DMS 273 (cell line): ENCODE results near the gene MORN5.

ENCODE experiments used
- DNase-seq: peaks from one replicate; lab custom pipeline; 2025; ENCODE audit not compliant: unreplicated experiment; lab: John Stamatoyannopoulos, UW

The MORN5 gene

DNA sequence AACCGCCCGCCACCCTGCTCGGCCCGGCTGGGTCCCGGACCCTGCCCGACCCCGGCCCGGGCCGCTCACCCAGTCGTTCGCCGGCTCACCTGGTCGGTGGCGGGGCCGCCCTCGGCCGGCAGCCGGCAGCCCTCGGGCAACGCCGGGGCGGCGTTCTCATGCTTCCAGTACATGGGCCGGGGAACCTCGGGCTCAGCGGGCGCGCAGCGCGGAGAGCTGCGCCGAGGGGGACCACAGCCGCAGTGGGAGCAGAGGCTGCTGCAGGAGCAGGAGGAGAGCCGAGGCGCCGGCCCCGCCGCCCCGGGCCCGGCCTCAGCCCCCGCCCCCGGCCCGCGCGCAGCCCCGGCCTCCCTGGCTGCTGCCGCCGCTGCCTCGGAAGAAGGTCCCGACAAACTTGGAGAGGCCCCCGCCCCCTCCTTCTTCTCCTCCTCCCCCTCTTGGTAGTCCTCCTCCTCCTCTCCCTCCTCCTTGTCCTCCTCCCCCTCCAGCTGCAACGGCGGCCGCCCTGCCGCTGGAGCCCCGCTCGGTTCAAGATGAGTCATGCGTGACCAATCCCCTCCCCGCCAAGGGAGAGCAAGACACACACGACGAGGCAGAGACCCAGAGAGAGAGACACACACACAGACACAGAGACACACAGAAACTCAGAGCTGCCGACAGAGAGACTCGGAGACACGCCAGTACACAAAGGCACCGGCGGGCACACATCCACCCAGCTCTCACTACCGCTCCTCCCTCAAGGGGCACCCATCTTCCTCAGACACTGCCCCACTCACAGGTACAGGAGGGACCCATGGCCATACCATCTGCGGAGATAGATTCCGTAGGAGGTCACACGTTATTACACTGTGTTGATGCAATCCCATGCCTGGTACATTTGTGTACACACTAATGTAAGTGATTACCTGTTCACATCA is 69.1 kb downstream of the MORN5 start, which contains the start of gene LHX6:
LHX6 (minus strand) TSS at position 390 of the 917 bp plus-strand sequence; CDS start at position 173, 217 bp downstream.
- DNase-seq, result peak; percentile 49

- no peak for DNase-seq
These were observed 69.8 kb downstream of the MORN5 start for GRCh38 chr9:122229485-122229837.

DNA sequence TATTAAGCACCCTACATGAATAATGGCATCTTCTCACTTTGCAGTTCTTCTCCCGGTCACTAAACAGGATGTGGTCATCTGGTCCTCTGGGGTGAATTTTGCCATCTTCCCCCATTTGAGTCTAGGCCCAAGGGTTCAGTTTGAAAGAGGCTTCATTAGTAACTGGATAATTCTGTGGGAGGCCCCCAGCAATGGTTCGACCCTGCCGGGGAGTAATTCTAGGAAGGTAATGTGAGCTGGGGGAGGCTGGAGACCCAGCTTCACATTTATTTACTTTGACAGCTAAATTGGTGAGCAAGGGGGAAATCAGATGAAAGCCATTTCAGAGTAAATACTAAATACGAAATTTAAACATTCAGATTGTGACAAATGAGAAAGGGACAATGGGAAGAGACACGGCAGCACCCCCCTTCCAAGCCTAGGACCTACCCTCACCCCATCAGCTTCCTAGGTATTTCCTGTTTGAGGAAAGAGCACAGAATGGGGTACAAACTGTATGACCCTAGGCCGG is 73.1 kb downstream of the MORN5 start:
- DNase-seq, result no peak

DNA sequence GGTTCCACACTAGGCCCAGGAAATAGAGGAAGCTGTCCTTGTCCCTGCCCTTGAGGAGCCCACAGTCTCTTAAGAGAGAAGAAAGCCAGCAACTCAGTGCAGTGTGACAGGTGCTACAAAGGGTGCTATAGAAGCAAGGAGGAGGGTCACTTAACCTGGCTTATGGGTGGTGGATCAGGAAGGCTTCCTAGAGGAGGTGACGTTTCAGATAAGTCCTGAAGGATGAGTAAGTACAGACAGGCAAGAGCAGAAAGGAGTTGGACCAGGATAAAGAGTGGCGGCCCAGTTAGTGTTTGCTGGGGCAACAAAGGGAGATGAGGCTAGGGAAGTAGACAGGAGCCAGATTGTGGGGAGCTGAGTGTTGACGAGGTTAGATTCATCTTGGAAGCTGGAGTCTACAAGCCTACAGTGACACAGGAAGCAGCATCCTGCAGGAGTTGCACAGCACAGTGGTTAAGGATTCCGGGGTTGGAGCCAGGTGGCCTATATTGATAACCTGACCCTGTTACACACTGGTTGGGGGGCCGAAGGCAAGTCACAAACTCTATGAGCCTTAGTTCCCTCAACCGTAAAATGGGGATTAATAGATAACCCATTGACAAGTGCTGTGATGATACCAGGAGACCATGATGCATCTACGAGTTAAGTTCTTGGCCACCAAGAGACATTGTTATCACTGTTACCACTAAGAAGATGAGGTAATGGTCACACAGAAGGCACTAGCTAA is 74.5 kb downstream of the MORN5 start:
- no peak for DNase-seq

- peak; percentile 64 for DNase-seq
These were observed 77.0 kb downstream of the MORN5 start for GRCh38 chr9:122236681-122237080.

- no peak for DNase-seq
These were observed 80.0 kb downstream of the MORN5 start for GRCh38 chr9:122239722-122240121.

GRCh38 chr9:122244349-122244748 is 84.6 kb downstream of the MORN5 start:
- DNase-seq, result no peak

GRCh38 chr9:122246666-122247065 is 87.0 kb downstream of the MORN5 start:
- peak; percentile 10 for DNase-seq

- DNase-seq, result no peak
These were observed 88.7 kb downstream of the MORN5 start for GRCh38 chr9:122248448-122248865.
